HG03432 (cell line): ENCODE data around the gene AADACL2.
"Not testable (repeated sequence)": the region's sequence is repeated elsewhere in the genome, so short reads cannot be mapped to it uniquely, and the experiment has no call there.

Experiments used
- ATAC-seq: cut with Tn5 transposase; IDR thresholded peaks from one replicate; pipeline ENCODE4 v1.9.1; 2021; ENCODE audit warnings: mild to moderate bottlenecking, moderate library complexity; ENCODE audit not compliant: unreplicated experiment

Gene AADACL2

DNA sequence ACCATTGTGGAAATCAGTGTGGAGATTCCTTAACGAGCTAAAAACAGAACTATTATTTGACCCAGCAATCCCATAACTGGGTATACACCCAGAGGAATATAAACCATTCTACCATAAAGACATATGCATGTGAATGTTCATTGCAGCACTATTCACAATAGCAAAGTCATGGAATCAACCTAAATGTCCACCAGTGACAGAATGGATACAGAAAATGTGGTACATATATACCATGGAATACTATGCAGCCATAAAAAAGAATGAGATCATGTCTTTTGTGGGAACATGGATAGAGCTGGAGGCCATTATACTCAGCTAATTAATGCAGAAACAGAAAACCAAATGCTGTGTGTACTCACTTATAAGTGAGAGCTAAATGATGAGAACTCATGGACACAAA lies 31.0 kb downstream of the AADACL2 start:
- not testable (repeated sequence) for ATAC-seq

DNA sequence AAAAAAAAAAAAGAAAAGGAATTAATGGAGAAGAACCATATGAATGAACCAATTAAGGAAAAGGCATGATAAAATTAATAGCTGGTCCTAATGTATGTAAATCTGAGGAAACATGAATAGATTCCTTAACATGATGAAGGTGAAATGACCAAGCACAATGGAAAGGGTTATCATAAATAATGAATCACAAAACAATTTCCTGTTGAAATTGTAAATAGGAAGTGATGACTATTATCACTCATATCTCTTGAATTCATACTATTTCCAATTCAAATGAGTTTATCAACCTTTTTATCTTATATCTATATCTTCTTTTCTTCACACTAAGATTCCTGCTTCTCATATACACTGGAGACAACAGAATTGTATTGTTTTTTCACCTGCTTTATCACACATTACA lies 32.0 kb downstream of the AADACL2 start:
- ATAC-seq = no peak

DNA sequence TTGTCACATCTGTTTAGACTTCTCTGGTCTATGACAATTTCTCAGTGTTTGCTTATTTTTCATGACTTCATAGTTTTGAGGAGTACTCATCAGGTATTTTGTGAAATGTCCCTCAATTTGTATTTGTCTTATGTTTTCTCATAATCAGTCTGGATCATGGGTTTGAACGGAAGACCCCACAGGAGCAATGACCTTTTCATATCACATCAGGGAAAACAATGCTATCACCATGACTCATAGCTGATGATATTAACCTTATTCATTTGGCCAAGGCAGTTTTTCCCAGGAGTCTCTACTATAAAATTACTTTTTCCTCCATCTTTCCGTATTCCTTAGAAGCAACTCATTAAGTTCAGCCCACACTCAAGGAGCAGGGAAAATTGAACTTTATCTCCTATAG lies 32.7 kb downstream of the AADACL2 start:
- no peak for ATAC-seq

DNA sequence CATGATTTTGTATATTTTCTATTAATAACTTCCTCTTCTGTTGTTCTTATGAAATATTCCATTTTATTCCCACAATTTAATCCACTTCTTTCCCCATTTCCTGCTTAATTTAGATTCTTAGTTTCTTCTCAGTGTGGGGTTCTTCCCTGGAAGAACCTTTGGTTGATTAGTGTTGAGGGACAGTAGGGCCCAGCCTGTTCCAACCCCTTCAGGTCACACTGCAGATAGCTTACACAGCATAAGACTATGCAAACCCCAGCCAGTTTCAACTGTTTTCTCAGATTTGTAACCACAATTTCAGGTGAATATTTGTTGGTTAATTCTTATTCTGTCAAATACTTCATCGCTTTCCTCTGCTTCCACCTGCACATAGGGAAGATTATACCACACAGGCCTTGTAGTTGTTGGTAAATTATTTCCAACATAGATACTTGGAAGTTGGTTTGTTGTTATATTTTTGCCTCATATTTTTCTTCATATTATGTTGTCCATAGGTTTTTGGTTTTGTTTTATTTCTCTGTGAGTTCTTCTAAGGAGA lies 34.7 kb downstream of the AADACL2 start:
- no peak for ATAC-seq

DNA sequence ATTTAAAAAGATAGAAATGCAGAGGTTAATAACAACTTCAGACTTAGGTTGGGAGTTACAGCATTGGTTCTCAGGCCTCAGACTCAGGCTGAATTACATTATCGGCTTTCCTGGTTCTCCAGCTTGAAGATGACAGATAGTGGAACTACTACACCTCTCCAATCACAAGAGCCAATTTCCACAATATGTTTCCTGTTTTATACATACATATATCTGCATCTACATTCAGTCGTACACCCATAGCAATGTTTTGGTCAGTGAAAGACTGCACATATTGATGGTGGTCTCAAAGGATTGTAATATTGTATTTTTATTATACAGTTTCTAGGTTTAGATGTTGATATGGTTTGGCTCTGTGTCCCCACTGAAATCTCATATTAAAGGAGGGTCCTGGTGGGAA lies 35.4 kb downstream of the AADACL2 start:
- ATAC-seq = no peak

DNA sequence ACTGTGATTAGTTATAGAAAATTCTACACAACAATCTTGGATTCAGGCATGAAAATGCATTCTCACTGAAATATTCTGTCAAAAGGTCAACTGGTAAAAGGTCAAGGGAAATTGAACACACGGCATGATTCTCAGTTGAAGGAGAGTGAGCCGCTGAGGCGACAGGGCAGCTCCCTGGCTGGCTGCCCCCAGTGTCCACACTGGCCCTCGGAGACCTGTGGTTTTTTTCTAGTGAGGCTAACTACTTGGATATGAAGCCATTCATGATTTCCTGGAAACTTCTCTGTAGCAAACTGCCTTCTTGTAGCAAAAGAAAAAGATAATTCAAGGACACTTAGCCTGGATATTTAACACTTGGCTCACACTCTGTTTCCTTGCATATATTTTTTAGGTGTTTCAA lies 37.2 kb downstream of the AADACL2 start:
- ATAC-seq = no peak

DNA sequence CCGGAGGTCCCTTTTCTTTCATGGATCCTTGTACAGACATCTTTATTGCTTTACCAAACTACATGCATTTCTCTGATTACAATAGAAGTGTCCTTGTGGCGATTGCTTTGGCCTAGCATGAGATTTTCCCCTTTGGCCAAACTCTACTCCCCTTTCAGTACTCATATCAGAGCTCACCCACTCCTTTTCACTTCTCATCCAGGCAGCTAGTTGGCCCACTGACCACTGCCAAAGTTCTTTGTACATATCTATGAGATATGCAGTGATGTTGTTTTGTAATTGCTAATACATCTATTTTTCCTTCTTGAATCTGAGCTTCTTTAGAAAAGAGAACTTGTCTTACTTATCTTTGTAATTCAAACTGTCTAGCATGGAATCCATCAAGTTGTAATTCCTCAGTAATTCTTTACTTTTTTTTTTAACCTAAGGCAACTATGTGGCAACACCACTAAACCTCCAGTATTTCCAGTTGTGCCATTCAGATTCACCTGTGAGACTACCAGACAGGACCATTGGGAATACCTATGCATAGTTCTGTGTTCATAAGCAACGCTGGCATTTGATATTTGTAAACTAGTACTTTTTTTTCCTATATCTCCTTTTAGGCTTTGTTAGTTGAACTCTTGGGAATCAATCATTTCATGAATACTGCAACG lies 39.2 kb downstream of the AADACL2 start:
- ATAC-seq = no peak

DNA sequence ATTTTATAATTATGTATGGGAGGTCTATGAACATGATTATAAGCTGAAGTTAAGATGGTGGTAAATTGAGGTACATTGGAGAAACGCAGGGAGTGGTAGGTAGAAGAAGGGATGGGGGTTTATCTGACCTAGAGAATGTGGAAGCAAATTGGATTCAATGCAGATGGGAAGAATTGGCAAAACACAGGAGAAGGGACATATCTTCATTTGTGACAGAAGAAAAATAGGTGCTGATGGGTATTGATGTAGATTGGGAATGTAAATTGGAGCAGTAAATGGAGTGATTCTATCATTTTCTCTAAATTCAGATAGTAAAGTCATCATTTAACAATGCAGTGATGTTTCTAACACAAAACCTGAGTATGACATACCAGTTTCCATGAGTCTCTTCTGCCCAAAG lies 40.5 kb downstream of the AADACL2 start:
- no peak for ATAC-seq

DNA sequence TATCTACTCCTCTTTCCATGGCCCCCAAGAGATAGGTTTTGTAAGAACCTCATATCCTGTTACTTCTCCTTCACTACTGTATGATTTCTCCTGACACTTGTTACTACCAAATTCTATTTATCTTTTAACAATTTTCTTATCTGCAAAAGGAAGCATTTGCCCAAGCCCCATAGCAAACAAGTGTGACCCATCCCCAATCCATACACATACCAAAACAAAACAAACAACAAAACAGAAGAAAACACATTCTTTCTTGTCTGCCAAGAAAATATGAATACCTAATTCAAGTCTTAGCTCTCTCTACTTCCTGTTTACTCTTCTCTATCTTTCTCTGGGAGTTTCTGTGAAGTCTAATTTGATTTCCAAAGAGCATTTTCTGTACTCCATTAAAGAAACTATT lies 41.2 kb downstream of the AADACL2 start:
- no peak for ATAC-seq

DNA sequence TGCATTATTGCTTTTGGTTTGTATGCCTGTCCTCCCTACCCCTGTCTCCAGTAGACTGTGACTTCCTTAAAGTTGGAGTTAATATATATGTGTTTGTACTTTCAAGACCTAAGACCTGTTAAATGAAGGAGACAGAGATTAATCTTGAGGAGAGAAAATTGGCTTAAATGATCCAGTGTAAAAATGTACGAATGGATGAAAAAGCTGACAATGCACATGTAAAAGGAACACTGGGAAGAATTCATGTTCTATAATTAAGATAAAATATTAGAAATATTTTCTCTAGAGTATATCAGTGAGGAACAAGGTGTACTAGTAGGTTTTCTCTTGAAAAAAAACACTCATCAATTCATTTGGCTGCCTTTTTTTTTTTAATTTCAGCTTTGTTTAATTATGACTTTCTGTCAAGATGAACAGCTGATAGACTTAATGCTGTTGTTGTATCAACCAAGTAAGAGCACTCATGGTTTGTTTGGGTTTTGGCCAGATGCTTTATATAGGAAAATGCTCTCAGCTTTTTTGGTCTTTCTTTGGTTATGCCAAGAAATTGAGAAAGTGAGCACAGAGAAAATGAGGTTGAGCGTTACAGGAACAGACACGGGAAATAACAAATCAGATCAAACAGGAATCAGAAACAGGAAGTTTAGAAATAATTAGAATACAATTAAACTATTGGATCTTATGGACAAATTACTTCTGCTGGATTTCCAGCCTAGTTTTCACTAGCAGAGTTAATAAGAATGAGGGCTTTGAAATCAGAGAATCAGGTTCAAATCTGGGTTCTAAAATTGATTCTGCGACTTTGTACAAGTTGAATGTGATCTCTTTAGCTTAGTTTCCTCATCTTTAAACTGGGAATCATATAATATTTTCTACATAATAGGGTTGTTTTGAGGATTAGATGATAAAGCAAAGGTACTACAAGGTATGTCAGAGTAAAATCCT lies 41.9 kb downstream of the AADACL2 start:
- ATAC-seq = no peak

DNA sequence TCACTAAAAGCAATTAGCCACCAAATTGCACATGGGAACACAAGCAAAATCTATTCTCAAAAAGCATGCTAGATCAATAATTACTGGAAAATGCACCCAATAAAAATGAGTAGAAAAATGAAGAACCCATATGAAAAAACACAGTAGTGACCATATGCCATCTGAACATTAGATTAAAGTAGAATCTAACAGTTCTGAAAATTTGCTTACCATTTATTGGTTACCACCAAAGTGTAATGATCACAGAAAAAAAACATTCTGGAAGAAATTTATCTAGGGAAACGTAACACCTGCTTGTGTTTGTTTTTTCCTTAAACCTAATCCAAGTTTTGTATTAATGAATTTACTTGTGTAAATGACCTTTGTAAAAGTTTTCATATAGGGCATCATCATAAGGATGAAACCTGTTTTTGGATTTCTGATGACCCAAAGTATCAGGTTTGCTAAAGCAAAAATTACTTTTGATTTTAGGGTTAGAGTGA lies 42.6 kb downstream of the AADACL2 start:
- ATAC-seq = no peak

DNA sequence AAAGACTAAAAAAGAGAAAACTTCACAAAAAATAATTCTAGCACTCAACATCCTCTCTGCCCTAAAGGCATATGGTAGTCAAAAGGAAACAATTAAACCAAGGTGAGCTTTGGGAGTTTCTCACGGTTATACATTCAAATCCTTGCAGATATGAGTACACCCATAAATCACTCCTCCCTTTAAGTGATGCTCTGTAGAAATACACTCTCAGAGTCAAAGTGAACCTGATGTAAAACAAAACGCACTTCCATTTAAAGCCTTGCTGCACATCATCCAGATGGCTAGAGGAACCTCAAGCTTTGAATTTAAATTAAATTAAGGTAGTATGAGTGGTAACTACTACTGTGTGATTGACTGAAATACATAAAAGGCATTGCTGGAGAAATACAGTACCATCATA lies 44.2 kb downstream of the AADACL2 start:
- ATAC-seq = no peak

DNA sequence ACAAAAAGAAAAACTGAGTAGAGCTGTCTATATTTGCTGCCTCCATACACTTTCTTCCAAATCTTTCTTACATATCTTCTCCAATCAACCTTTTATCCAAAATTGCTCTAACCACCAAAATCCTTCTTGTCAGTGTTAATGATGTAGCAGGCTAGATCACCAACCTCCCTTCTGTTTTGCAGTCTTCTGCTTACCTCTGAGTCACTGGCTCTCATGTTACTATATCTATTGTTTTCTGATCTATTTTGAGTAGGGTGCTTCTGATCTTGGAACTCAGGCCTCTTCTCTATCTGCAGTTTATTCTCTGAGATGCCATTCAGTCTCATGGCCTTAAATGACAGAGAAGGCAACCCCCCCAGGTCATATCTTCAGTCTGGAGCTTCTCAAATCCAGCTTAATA lies 53.9 kb downstream of the AADACL2 start:
- no peak for ATAC-seq

DNA sequence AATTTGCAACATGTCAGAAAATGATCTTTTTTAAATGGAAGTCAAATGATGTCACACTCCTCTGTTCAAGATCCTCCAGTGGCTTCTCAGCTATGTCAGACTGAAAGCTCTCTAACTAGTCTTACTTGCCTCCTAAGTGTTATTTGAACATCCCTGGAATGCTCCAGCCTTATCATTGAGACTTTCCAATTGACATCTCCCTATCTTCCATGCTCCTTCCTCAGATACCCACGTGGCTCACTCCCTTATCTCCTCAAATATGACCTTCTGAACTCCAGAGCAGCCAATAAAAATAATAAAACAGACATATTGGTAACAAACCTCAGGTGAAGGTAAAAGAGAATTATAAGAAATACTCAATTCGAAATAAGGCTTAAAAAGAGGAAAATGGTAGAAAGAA lies 54.7 kb downstream of the AADACL2 start:
- ATAC-seq = no peak

DNA sequence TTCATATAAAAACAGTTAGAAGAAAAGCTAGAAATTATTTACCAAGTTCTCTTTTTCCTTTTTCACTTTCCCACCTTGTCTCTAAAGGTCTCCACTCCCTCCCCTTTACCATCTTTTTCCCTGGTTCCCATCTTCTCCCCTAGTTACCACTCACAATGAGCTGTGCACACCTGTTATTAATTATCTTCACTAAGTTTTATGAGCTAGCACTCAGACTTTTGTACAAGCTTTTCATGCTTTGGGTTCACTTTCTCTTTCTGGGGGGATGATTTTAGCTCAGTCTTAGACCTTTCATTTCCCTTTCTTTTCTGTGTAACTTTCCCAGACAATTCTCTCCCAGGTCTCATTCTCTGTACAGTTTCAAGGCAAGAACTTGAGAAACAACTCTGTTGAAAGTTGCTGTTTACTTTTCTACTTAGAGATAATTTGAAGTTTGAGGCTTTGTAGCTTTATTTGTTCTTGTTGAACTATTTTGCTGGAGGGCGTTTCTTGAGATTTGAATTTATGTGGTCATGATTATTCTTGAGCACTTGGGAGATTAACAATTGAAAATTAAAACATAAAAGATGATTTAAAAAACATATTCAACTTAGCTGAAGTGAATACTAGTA lies 56.2 kb downstream of the AADACL2 start:
- ATAC-seq = no peak

DNA sequence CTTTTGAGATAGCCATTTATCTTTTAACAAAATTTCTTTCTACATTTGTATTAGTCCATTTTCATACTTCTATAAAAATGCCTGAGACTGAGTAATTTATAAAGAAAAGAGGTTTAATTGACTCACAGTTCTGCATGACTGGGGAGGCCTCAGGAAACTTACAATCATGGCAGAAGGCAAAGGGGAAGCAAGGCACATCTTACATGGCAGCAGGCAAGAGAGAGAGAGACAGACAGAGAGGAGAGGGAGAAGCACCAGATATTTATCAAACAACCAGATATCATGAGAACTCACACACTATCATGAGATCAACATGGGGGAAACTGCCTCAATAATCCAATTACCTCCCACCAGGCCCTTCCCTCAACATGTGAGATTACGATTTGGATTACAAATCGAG lies 57.0 kb downstream of the AADACL2 start:
- ATAC-seq = not testable (repeated sequence)

DNA sequence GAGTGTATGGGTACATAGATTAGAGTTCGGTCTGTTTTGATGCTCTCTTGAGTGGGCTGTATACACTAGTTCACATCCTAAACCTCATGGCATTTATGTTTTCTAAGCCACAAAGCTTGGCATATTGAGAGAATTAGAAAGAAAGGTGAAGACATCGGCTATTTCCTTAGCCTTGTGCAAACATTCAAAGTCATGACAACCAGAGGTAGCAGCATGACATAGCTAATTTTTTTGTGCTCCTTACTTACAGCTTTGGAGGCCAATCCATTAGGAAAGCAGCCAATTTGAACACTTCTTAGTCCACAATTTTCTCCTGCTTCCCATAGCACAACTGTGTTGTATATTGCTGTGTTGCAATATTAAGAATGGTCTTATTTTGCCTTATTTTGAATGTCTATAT lies 58.7 kb downstream of the AADACL2 start:
- no peak for ATAC-seq

DNA sequence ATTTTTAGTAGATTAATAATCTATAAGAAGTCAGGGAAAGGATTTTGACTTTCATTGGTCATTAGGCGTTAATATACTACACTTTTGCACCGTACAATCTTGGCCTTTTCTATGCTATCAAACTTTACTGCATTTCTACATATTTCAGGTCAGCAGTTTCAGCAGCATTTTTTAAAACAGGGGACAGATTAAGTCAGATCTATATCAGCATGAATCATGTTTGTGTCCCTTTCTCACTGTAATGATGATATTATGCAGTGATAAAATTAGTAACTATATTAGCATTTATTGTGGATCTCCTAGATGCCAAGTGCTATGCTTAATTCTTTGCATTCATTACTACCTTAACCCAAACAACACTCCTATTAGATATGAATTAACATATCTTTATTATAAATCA lies 59.9 kb downstream of the AADACL2 start:
- no peak for ATAC-seq

DNA sequence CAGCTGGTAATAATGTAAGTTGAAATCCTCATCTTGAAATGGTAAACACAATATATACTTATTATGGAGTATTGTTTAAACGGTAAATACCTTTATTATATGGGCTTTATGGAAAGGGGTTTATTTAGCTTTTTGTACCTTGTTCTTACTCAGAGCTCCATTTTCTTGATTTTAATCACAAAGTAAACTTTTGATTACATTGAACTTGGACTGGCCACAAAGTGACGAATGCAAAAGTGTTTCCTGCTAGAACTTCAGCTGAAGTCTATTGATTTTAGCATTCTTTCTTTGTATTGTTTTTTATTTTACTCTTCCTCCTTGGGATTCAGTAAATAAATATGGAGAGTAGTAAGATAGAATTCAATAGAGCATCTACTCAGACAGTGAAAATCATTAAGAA lies 60.4 kb downstream of the AADACL2 start:
- ATAC-seq = no peak

DNA sequence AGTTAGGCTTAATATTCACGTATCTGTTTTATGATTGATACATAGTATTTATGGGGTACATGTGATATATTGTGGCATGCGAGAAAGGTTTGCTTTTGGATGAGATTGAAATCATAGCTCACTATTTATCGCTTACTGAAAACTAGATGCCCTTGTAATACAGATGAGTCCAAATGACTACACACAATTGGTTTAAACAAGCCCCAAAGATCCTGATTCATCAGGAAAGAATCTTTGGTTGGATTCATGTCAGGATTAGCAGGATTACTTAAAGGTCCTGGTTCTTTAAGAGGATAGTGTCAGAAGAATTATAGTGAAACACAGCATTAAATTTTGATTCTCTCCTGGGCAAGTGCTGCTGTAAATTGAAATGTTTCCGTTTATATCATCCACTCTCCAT lies 61.5 kb downstream of the AADACL2 start:
- ATAC-seq = no peak

DNA sequence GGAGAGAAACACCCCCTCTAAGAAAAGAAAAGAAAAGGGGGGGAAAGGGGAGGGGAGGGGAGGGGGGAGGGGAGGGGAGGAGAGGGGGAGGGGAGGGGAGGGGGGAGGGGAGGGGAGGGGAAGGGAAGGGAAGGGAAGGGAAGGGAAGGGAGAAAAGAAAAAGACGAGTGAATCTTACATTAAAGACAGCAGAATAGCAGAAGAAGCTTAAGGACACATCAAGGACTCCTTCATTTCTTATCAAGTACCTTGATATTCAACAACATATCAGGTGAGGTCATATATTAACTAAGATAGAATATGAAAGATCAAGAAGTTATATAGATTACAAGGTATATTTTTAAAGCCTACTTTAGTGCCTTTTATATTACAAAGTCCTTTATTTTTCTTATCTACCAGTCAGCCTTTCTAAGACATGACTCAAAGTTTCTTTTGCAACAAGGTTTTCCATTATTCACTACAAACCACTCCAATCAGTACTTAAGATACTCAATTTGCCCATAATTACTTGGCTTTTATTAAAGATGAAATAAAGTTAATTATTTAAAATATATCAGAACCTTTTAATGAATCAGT lies 62.5 kb downstream of the AADACL2 start:
- ATAC-seq = no peak
